Upper lobe of left lung (tissue), 4 donors: ENCODE results near the gene CLHC1.
"Not testable (repeated sequence)": the region's sequence is repeated elsewhere in the genome, so short reads cannot be mapped to it uniquely, and the experiment has no call there.

Experiments
- CTCF ChIP-seq, 6 experiments: fragments of 450-650 bp in 4 of 6; fragments of 200-600 bp in 2 of 6; sonication (generic) in 2 of 6; IDR thresholded peaks; one replicate each; pipeline ENCODE4 v1.5.1; 2016 to 2019; ENCODE audit warnings: antibody characterized with exemption in 6 of 6
- POLR2A ChIP-seq, 4 donors: fragments of 450-650 bp; IDR thresholded peaks; one replicate each; pipeline ENCODE4 v1.5.1; 2016 to 2017; ENCODE audit warnings: antibody characterized with exemption in 4 of 4, mild to moderate bottlenecking in 2 of 4
- POLR2AphosphoS5 ChIP-seq, 2 donors: sonication (generic); formaldehyde crosslinking; IDR thresholded peaks; one replicate each; pipeline ENCODE4 v1.5.1; 2017; ENCODE audit warnings: antibody characterized with exemption in 2 of 2

GRCh38 chr2:55280851-55281546, 48.9 kb upstream of the CLHC1 start:
- not testable (repeated sequence) for TF ChIP-seq POLR2AphosphoS5, CTCF, POLR2A (IDR thresholded peaks at IDR 0.05)
